HL-60 (cell line): ENCODE measurements around the gene SMYD5.

ENCODE experiments used
- GABPA ChIP-seq: IDR thresholded peaks from 2 replicates; pipeline ENCODE4 v1.6.1; 2012; ENCODE audit warnings: low read depth
- POLR2AphosphoS5 ChIP-seq: IDR thresholded peaks from 2 replicates; pipeline ENCODE4 v1.6.1; 2012; ENCODE audit warnings: low read depth
- SPI1 ChIP-seq: IDR thresholded peaks from 2 replicates; pipeline ENCODE4 v1.6.1; 2012; ENCODE audit warnings: low read depth, mild to moderate bottlenecking, borderline replicate concordance
- TF ChIP-seq, protein P1 (sequence below): IDR thresholded peaks from one replicate; pipeline ENCODE4 v1.5.1; 2011; ENCODE audit warnings: low read length, control low read depth, inconsistent platforms; ENCODE audit not compliant: insufficient read depth
- TF ChIP-seq, protein P2 (sequence below): IDR thresholded peaks from 2 replicates; pipeline ENCODE4 v1.6.1; 2012; ENCODE audit warnings: low read depth; ENCODE audit not compliant: insufficient replicate concordance

DNA sequence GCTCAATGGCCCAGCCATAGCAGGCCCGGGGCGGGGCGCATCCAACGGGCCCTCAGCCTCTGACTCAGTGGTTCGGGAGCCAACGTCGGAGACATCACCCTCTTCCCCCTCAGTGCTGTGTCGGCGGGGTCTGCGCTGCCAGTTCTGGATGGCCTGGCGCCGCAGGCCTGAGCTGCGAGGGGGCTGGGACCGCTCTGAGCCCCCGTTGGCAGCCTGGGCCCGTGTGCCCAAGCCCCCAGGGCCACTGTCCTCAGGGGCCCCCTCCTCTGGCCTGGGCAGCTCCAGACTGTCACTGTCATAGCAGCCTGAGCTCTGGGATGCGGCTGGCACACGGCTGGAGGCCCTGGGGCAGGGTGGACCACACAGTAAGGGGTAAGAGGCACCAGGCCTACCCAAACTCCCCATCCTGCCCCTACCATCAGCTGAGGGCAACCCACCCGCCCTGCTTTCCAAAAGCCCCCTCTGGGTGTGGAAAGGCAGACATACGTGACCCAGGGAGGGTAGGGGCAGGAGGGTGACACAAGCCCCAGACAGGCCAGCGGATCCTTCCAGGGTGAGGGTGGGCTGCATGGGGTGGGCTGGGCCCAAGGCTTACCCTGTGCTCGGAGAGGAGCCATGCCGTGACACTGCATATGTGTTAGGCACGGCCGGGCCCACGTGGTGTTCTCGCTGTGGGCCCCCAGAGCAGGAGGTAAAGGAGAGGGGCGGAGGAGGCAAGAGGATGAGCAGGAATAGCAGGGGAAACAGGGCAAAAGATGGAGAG, 51.4 kb downstream of the SMYD5 start:
- TF ChIP-seq POLR2AphosphoS5 (no peak), SPI1 (no peak), GABPA (no peak)
- TF ChIP-seq, protein P1, sequence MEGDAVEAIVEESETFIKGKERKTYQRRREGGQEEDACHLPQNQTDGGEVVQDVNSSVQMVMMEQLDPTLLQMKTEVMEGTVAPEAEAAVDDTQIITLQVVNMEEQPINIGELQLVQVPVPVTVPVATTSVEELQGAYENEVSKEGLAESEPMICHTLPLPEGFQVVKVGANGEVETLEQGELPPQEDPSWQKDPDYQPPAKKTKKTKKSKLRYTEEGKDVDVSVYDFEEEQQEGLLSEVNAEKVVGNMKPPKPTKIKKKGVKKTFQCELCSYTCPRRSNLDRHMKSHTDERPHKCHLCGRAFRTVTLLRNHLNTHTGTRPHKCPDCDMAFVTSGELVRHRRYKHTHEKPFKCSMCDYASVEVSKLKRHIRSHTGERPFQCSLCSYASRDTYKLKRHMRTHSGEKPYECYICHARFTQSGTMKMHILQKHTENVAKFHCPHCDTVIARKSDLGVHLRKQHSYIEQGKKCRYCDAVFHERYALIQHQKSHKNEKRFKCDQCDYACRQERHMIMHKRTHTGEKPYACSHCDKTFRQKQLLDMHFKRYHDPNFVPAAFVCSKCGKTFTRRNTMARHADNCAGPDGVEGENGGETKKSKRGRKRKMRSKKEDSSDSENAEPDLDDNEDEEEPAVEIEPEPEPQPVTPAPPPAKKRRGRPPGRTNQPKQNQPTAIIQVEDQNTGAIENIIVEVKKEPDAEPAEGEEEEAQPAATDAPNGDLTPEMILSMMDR, result no peak
- TF ChIP-seq, protein P2, sequence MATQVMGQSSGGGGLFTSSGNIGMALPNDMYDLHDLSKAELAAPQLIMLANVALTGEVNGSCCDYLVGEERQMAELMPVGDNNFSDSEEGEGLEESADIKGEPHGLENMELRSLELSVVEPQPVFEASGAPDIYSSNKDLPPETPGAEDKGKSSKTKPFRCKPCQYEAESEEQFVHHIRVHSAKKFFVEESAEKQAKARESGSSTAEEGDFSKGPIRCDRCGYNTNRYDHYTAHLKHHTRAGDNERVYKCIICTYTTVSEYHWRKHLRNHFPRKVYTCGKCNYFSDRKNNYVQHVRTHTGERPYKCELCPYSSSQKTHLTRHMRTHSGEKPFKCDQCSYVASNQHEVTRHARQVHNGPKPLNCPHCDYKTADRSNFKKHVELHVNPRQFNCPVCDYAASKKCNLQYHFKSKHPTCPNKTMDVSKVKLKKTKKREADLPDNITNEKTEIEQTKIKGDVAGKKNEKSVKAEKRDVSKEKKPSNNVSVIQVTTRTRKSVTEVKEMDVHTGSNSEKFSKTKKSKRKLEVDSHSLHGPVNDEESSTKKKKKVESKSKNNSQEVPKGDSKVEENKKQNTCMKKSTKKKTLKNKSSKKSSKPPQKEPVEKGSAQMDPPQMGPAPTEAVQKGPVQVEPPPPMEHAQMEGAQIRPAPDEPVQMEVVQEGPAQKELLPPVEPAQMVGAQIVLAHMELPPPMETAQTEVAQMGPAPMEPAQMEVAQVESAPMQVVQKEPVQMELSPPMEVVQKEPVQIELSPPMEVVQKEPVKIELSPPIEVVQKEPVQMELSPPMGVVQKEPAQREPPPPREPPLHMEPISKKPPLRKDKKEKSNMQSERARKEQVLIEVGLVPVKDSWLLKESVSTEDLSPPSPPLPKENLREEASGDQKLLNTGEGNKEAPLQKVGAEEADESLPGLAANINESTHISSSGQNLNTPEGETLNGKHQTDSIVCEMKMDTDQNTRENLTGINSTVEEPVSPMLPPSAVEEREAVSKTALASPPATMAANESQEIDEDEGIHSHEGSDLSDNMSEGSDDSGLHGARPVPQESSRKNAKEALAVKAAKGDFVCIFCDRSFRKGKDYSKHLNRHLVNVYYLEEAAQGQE, result no peak
